Measurements from ENCODE around the gene CHCHD10. TPM values are rescaled to one million over a fixed set of nuclear protein-coding genes. Genes with fewer than 3 reads are reported as not detected.

The CHCHD10 gene
- total RNA-seq, 1 experiment from 2014 or later = 155 TPM

DNA sequence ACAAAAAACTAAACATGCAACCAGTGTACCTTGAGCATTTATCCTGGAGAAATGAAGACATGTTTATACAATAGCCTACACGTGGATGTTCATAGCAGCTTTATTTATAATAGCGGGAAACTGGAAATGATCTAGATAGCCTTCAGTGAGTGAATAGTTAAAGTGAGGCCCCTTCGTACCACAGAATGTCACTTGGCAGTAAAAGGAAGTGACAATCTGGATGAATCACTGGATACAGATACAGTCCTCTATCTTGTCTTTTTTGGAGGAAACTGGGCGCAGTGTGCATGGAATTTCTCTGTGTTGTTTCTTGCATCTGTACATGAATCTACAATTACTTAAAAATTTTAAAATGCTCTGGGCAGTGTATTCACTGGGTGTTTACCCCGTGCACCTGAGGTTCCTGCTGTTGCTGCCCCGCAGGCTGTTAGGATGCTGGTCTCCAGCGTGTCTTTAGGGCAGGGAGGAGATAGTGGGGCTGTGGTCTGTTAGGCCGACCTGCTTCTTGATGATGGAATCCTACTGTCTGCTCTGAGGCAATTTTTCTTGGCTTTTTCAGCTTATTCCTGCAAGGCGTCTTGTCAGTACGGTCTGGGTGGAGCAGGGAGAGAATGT lies 47.9 kb upstream of the CHCHD10 start:
- intact Hi-C loops (cut with micrococcal nuclease; ENCODE audit: unreplicated experiment) = no loop called here
- Mint-ChIP-seq H3K4me3 (ENCODE audit: low read depth, unreplicated experiment) (no peak overlapping the region), H3K36me3 (ENCODE audit: insufficient read depth, unreplicated experiment) (peaks cover 30% of the 10 kb centered on the region), H3K9me3 (ENCODE audit: low read depth, unreplicated experiment) (no peaks in the 10 kb centered on the region), H3K4me1 (ENCODE audit: low read depth, unreplicated experiment) (no peaks in the 10 kb centered on the region), H3K27ac (ENCODE audit: unreplicated experiment) (no peak overlapping the region), H3K27me3 (ENCODE audit: unreplicated experiment) (no peaks in the 10 kb centered on the region)
- CTCF ChIA-PET = no interaction called here
- BruUV-seq (replicated peaks) = no TSS peak
- no peak for DNase-seq
- TF ChIP-seq, protein P1, sequence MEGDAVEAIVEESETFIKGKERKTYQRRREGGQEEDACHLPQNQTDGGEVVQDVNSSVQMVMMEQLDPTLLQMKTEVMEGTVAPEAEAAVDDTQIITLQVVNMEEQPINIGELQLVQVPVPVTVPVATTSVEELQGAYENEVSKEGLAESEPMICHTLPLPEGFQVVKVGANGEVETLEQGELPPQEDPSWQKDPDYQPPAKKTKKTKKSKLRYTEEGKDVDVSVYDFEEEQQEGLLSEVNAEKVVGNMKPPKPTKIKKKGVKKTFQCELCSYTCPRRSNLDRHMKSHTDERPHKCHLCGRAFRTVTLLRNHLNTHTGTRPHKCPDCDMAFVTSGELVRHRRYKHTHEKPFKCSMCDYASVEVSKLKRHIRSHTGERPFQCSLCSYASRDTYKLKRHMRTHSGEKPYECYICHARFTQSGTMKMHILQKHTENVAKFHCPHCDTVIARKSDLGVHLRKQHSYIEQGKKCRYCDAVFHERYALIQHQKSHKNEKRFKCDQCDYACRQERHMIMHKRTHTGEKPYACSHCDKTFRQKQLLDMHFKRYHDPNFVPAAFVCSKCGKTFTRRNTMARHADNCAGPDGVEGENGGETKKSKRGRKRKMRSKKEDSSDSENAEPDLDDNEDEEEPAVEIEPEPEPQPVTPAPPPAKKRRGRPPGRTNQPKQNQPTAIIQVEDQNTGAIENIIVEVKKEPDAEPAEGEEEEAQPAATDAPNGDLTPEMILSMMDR (IDR thresholded peaks at IDR 0.05; ENCODE audit: unreplicated experiment) = no peak

DNA sequence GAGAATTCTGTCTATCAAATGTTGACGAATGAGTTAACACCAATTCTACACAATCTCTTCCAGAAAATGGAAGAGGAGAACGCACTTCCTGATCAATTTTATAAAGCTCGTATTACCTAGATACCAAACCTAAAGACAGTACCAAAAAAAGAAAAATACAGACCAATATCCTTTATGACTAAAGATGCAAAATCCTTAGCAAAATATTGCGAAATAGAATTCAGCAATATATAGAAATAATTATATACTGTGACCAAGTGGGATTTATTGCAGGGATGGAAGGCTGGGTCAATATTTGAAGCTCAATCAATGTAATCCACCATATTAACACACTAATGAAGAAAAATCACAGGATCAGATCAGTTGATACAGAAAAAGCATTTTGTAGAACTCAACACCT lies 44.6 kb upstream of the CHCHD10 start:
- Mint-ChIP-seq H3K27me3 (ENCODE audit: unreplicated experiment) (no peaks in the 10 kb centered on the region), H3K36me3 (ENCODE audit: insufficient read depth, unreplicated experiment) (peaks cover 43% of the 10 kb centered on the region), H3K27ac (ENCODE audit: unreplicated experiment) (no peak overlapping the region), H3K9me3 (ENCODE audit: low read depth, unreplicated experiment) (no peaks in the 10 kb centered on the region), H3K4me1 (ENCODE audit: low read depth, unreplicated experiment) (no peaks in the 10 kb centered on the region), H3K4me3 (ENCODE audit: low read depth, unreplicated experiment) (no peak overlapping the region)
- CTCF ChIA-PET = interaction anchor here (0.7 kb wide), 1 partner anchor 28 kb away, joined by 3 read pairs; no protein-coding TSS in a partner anchor
- BruUV-seq (replicated peaks) = no TSS peak
- DNase-seq = no peak
- TF ChIP-seq, protein P1 (IDR thresholded peaks at IDR 0.05; ENCODE audit: unreplicated experiment) = no peak
- intact Hi-C loops (cut with micrococcal nuclease; ENCODE audit: unreplicated experiment) = no loop called here

DNA sequence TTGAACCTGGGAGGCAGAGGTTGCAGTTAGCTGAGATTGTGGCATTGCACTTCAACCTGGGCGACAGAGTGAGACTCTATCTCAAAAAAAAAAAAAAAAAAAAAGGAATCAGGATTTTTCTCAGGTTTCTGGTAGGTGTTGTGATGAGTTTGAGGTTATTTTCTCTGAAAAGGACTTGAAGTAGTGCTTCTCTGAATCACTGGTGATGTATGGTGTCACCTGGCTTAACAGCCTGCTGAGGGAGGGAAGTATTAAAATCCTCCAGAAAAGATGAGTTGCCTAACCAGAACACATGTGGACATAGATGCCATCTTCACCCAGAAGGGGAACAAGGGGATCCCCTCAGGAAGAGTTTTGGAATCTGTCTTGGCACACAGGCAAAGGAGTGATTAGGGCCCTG lies 39.1 kb upstream of the CHCHD10 start:
- Mint-ChIP-seq H3K27ac (ENCODE audit: unreplicated experiment) (no peak overlapping the region), H3K9me3 (ENCODE audit: low read depth, unreplicated experiment) (no peaks in the 10 kb centered on the region), H3K36me3 (ENCODE audit: insufficient read depth, unreplicated experiment) (peaks cover 61% of the 10 kb centered on the region), H3K27me3 (ENCODE audit: unreplicated experiment) (no peaks in the 10 kb centered on the region), H3K4me1 (ENCODE audit: low read depth, unreplicated experiment) (no peaks in the 10 kb centered on the region), H3K4me3 (ENCODE audit: low read depth, unreplicated experiment) (no peak overlapping the region)
- TF ChIP-seq, protein P1 (IDR thresholded peaks at IDR 0.05; ENCODE audit: unreplicated experiment) = no peak
- no peak for DNase-seq
- intact Hi-C loops (cut with micrococcal nuclease; ENCODE audit: unreplicated experiment) = no loop called here
- CTCF ChIA-PET = no interaction called here
- BruUV-seq (replicated peaks) = no TSS peak

DNA sequence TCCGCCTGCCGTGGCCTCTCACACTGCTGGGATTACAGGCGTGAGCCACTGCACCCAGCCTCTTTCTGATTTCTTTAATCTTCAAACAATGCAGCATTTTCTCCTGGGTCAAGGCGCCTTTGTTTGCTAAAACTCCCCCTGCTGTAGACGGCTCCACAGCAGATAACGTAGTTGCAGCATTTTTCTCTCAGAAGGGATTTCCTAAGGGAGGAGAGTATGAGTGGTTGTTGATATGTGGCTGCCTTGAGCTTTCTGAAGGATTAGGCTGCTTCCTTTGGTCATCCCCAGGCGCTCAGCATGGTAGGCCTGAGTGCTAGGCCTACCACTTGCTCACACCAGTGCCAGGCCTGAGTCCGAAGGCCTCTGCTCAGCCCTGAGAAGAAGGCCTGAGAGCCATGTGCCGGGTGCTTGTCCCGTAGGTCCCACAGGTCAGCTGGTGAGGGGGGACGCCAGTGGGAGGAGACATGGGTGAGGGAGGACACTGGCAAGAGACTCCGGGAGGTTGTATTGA lies 37.1 kb upstream of the CHCHD10 start:
- no peaks in the 10 kb centered on the region for H3K4me1 Mint-ChIP-seq (ENCODE audit: low read depth, unreplicated experiment)
- no peak for DNase-seq
- intact Hi-C loops (cut with micrococcal nuclease; ENCODE audit: unreplicated experiment) = no loop called here
- H3K36me3 Mint-ChIP-seq (ENCODE audit: insufficient read depth, unreplicated experiment) = peaks cover 67% of the 10 kb centered on the region
- no peak overlapping the region for H3K4me3 Mint-ChIP-seq (ENCODE audit: low read depth, unreplicated experiment)
- no peaks in the 10 kb centered on the region for H3K27me3 Mint-ChIP-seq (ENCODE audit: unreplicated experiment)
- CTCF ChIA-PET = no interaction called here
- no peak overlapping the region for H3K27ac Mint-ChIP-seq (ENCODE audit: unreplicated experiment)
- no peaks in the 10 kb centered on the region for H3K9me3 Mint-ChIP-seq (ENCODE audit: low read depth, unreplicated experiment)
- no TSS peak for BruUV-seq (replicated peaks)
- TF ChIP-seq, protein P1 (IDR thresholded peaks at IDR 0.05; ENCODE audit: unreplicated experiment) = no peak

All from Calu3 (cell line).